Vagina (tissue), 2 donors: ENCODE measurements around the gene MAOB. TPM values are rescaled to one million over a fixed set of nuclear protein-coding genes. Genes with fewer than 3 reads are reported as not detected.
"Not testable (repeated sequence)": the region's sequence is repeated elsewhere in the genome, so short reads cannot be mapped to it uniquely, and the experiment has no call there.

ENCODE experiments used
- DNase-seq, 2 donors: peaks; one replicate each; pipeline ENCODE4 v3.0.0-alpha.2; 2017; ENCODE audit errors: extremely low spot score in 2 of 2
- H3K27ac ChIP-seq: fragments of 200-600 bp; sonication (generic); one replicate; pipeline ENCODE4 v1.5.1; 2019
- H3K27me3 ChIP-seq: fragments of 200-600 bp; sonication (generic); one replicate; pipeline ENCODE4 v1.5.1; 2019
- H3K36me3 ChIP-seq, 2 donors: fragments of 200-600 bp; sonication (generic); one replicate each; pipeline ENCODE4 v1.5.1; 2017 to 2019
- H3K4me1 ChIP-seq: fragments of 200-600 bp; sonication (generic); one replicate; pipeline ENCODE4 v1.5.1; 2019
- H3K4me3 ChIP-seq, 2 donors: fragments of 200-600 bp; sonication (generic); 1 replicate in 1 of 2; 2 replicates in 1 of 2; pipeline ENCODE4 v1.5.1; 2016 to 2019
- H3K9me3 ChIP-seq: fragments of 200-600 bp; sonication (generic); one replicate; pipeline ENCODE4 v1.5.1; 2019
- CTCF ChIP-seq, 3 experiments: fragments of 450-650 bp in 2 of 3; fragments of 200-600 bp in 1 of 3; sonication (generic) in 1 of 3; IDR thresholded peaks; one replicate each; pipeline ENCODE4 v1.5.1; 2017 to 2019; ENCODE audit warnings: antibody characterized with exemption in 3 of 3, mild to moderate bottlenecking in 2 of 3, moderate library complexity in 2 of 3
- POLR2A ChIP-seq, 2 donors: fragments of 450-650 bp; IDR thresholded peaks; one replicate each; pipeline ENCODE4 v1.6.1; 2017; ENCODE audit warnings: antibody characterized with exemption in 2 of 2, mild to moderate bottlenecking in 2 of 2, moderate library complexity in 2 of 2
- POLR2AphosphoS5 ChIP-seq, 2 donors: sonication (generic); formaldehyde crosslinking; IDR thresholded peaks; one replicate each; pipeline ENCODE4 v1.9.0; 2017; ENCODE audit warnings: antibody characterized with exemption in 2 of 2, mild to moderate bottlenecking in 2 of 2, low read depth in 1 of 2; ENCODE audit not compliant: insufficient read depth in 1 of 2
- intact Hi-C: fragments of 100-400 bp; cut with DNase I; formaldehyde crosslinking; loops from one replicate; pipeline ENCODE4 v1.15.1; 2023
- total RNA-seq: library from RNA; depleted of rRNA; stranded (reverse); fragments of >200 nt; gene quantifications from one replicate; pipeline ENCODE4 v1.2.3, GENCODE V29; 2016

Gene MAOB
- total RNA-seq, result 13.8 TPM

- Histone ChIP-seq H3K27me3 (no peaks in the 10 kb centered on the region), H3K36me3 (no peaks in the 10 kb centered on the region), H3K9me3 (no peaks in the 10 kb centered on the region), H3K4me1 (no peaks in the 10 kb centered on the region), H3K4me3 (peak within 1 kb of the TSS; percentile 46 to 54), H3K27ac (peak within 1 kb of the TSS; percentile 17)
- intact Hi-C loops, result no loop called here
- TF ChIP-seq POLR2A (IDR thresholded peaks at IDR 0.05) (no peak), CTCF (IDR thresholded peaks at IDR 0.05) (no peak), POLR2AphosphoS5 (IDR thresholded peaks at IDR 0.05; ENCODE audit: insufficient read depth in 1 of 2, low read depth in 1 of 2) (no peak)
- DNase-seq, result no peak
Measured at GRCh38 chrX:43882294-43882681, at the start of gene MAOB. TSS of gene MAOB (minus strand) at chrX:43882450. CDS start at chrX:43882299, 151 bp downstream.

- H3K4me1 ChIP-seq, H3K36me3 ChIP-seq, DNase-seq, intact Hi-C loops, H3K27me3 ChIP-seq, H3K9me3 ChIP-seq, H3K4me3 ChIP-seq, H3K27ac ChIP-seq: not testable (repeated sequence)
Measured at GRCh38 chrX:43922032-43922431, 39.8 kb upstream of the MAOB start.

GRCh38 chrX:43910772-43911171 is 28.5 kb upstream of the MAOB start:
- H3K4me3 ChIP-seq, DNase-seq, H3K4me1 ChIP-seq, intact Hi-C loops, H3K27ac ChIP-seq, H3K27me3 ChIP-seq, H3K9me3 ChIP-seq, H3K36me3 ChIP-seq: not testable (repeated sequence)

GRCh38 chrX:43910012-43910411 is 27.8 kb upstream of the MAOB start:
- no peaks in the 10 kb centered on the region for H3K9me3 ChIP-seq
- no peak for DNase-seq
- H3K36me3 ChIP-seq, result no peaks in the 10 kb centered on the region
- H3K27ac ChIP-seq, result no peak overlapping the region
- H3K27me3 ChIP-seq, result no peaks in the 10 kb centered on the region
- intact Hi-C loops, result no loop called here
- H3K4me1 ChIP-seq, result no peaks in the 10 kb centered on the region
- H3K4me3 ChIP-seq, result no peak overlapping the region
- TF ChIP-seq CTCF (IDR thresholded peaks at IDR 0.05) (no peak), POLR2A (IDR thresholded peaks at IDR 0.05) (no peak), POLR2AphosphoS5 (IDR thresholded peaks at IDR 0.05; ENCODE audit: insufficient read depth in 1 of 2, low read depth in 1 of 2) (no peak)

GRCh38 chrX:43909141-43909540 is 26.9 kb upstream of the MAOB start:
- Histone ChIP-seq H3K27ac (no peak overlapping the region), H3K36me3 (no peaks in the 10 kb centered on the region), H3K9me3 (no peaks in the 10 kb centered on the region), H3K4me1 (no peaks in the 10 kb centered on the region), H3K27me3 (no peaks in the 10 kb centered on the region), H3K4me3 (no peak overlapping the region)
- intact Hi-C loops, result no loop called here
- TF ChIP-seq POLR2AphosphoS5 (IDR thresholded peaks at IDR 0.05; ENCODE audit: insufficient read depth in 1 of 2, low read depth in 1 of 2) (no peak), POLR2A (IDR thresholded peaks at IDR 0.05) (no peak), CTCF (IDR thresholded peaks at IDR 0.05) (no peak)
- no peak for DNase-seq

GRCh38 chrX:43899878-43900815 is 17.9 kb upstream of the MAOB start:
- Histone ChIP-seq H3K27me3 (no peaks in the 10 kb centered on the region), H3K36me3 (no peaks in the 10 kb centered on the region), H3K4me1 (no peaks in the 10 kb centered on the region), H3K9me3 (no peaks in the 10 kb centered on the region), H3K4me3 (no peak overlapping the region), H3K27ac (no peak overlapping the region)
- TF ChIP-seq CTCF (IDR thresholded peaks at IDR 0.05) (no peak), POLR2A (IDR thresholded peaks at IDR 0.05) (no peak), POLR2AphosphoS5 (IDR thresholded peaks at IDR 0.05; ENCODE audit: insufficient read depth in 1 of 2, low read depth in 1 of 2) (no peak)
- intact Hi-C loops, result no loop called here
- no peak for DNase-seq
